Neural cell (in vitro differentiated cells): ENCODE data around the gene CELA2B. TPM values are rescaled to one million over a fixed set of nuclear protein-coding genes. Genes with fewer than 3 reads are reported as not detected.

ENCODE experiments used
- H2AFZ ChIP-seq: fragments of 200-600, 300-800 bp; sonication (generic), shearing (Covaris generic); 2 replicates; pipeline ENCODE4 v1.6.0; 2014; ENCODE audit warnings: low read depth, mild to moderate bottlenecking, antibody characterized with exemption, low read length, moderate library complexity
- H3F3A ChIP-seq: fragments of 200-600 bp; shearing (Covaris generic); 2 replicates; pipeline ENCODE4 v1.6.1; 2016; ENCODE audit warnings: mild to moderate bottlenecking, moderate library complexity, mixed read lengths, antibody characterized with exemption, low read length; ENCODE audit not compliant: insufficient read depth, poor library complexity, severe bottlenecking
- H3K27ac ChIP-seq: fragments of 200-600, 300-800 bp; sonication (generic), shearing (Covaris generic); 2 replicates; pipeline ENCODE4 v1.5.1; 2014; ENCODE audit warnings: mild to moderate bottlenecking, low read length, moderate library complexity
- H3K27me3 ChIP-seq: fragments of 300-800, 200-600 bp; sonication (generic), shearing (Covaris generic); 2 replicates; pipeline ENCODE4 v1.6.0; 2014; ENCODE audit warnings: mild to moderate bottlenecking, low read depth, low read length, moderate library complexity; ENCODE audit not compliant: insufficient read depth
- H3K36me3 ChIP-seq: fragments of 300-800, 200-600 bp; sonication (generic), shearing (Covaris generic); 2 replicates; pipeline ENCODE4 v1.5.1; 2014; ENCODE audit warnings: mild to moderate bottlenecking, antibody characterized with exemption, low read length, moderate library complexity; ENCODE audit not compliant: insufficient read depth
- H3K4me2 ChIP-seq: fragments of 300-800, 200-600 bp; sonication (generic), shearing (Covaris generic); 2 replicates; pipeline ENCODE4 v1.6.0; 2014; ENCODE audit warnings: mild to moderate bottlenecking, low read length
- H3K4me3 ChIP-seq: fragments of 300-800, 200-600 bp; sonication (generic), shearing (Covaris generic); 2 replicates; pipeline ENCODE4 v1.5.1; 2014; ENCODE audit warnings: mild to moderate bottlenecking, low read length, moderate library complexity
- H3K79me2 ChIP-seq: fragments of 200-600 bp; shearing (Covaris generic); replicated peaks from 2 replicates; pipeline ENCODE4 v1.6.0; 2014; ENCODE audit warnings: mild to moderate bottlenecking, low read length, moderate library complexity; ENCODE audit not compliant: insufficient read depth
- H3K9ac ChIP-seq: fragments of 300-800, 200-600 bp; sonication (generic), shearing (Covaris generic); 2 replicates; pipeline ENCODE4 v1.6.1; 2016; ENCODE audit warnings: mild to moderate bottlenecking, low read length, mixed read lengths
- H3K9me2 ChIP-seq: fragments of 200-600 bp; shearing (Covaris generic); 2 replicates; pipeline ENCODE4 v1.6.1; 2016; ENCODE audit warnings: mild to moderate bottlenecking, low read length, mixed read lengths; ENCODE audit not compliant: insufficient read depth
- H3K9me3 ChIP-seq: fragments of 200-600, 300-800 bp; sonication (generic), shearing (Covaris generic); 2 replicates; pipeline ENCODE4 v1.6.1; 2016; ENCODE audit warnings: mild to moderate bottlenecking, mixed run types, low read length, moderate library complexity, mixed read lengths
- H4K20me1 ChIP-seq: fragments of 200-600 bp; shearing (Covaris generic); 2 replicates; pipeline ENCODE4 v1.6.1; 2016; ENCODE audit warnings: mild to moderate bottlenecking, mixed run types; ENCODE audit not compliant: insufficient read depth
- EP300 ChIP-seq: fragments of 450-650 bp; conservative IDR thresholded peaks from 2 replicates; pipeline ENCODE4 v1.6.1; 2014; ENCODE audit warnings: antibody characterized with exemption, mild to moderate bottlenecking, moderate library complexity; ENCODE audit not compliant: poor library complexity, severe bottlenecking
- EZH2 ChIP-seq: fragments of 200-600, 300-800 bp; shearing (Covaris generic), sonication (generic); IDR thresholded peaks from 2 replicates; pipeline ENCODE4 v1.6.1; 2014; ENCODE audit warnings: antibody characterized with exemption, low read length, borderline replicate concordance, mild to moderate bottlenecking; ENCODE audit not compliant: insufficient read depth, poor library complexity, severe bottlenecking
- MXI1 ChIP-seq: fragments of 450-650 bp; conservative IDR thresholded peaks from 2 replicates; pipeline ENCODE4 v1.6.1; 2014; ENCODE audit warnings: antibody characterized with exemption, mild to moderate bottlenecking; ENCODE audit not compliant: poor library complexity, severe bottlenecking
- POLR2AphosphoS5 ChIP-seq: IDR thresholded peaks from 2 replicates; pipeline ENCODE4 v1.6.1; 2012
- RAD21 ChIP-seq: fragments of 450-650 bp; conservative IDR thresholded peaks from 2 replicates; pipeline ENCODE4 v1.6.1; 2014; ENCODE audit warnings: antibody characterized with exemption, mild to moderate bottlenecking, moderate library complexity
- SMC3 ChIP-seq: fragments of 450-650 bp; conservative IDR thresholded peaks from 2 replicates; pipeline ENCODE4 v1.6.1; 2014; ENCODE audit warnings: antibody characterized with exemption, mild to moderate bottlenecking, moderate library complexity; ENCODE audit not compliant: poor library complexity
- TAF1 ChIP-seq: IDR thresholded peaks from 2 replicates; pipeline ENCODE4 v1.6.1; 2012; ENCODE audit warnings: low read depth
- polyA plus RNA-seq: library from polyadenylated mRNA; depleted of rRNA; stranded (reverse); fragments of >200 nt; gene quantifications from 2 replicates; pipeline ENCODE4 v1.2.3, GENCODE V29; 2014
- TF ChIP-seq, protein P1 (sequence below): IDR thresholded peaks from 2 replicates; pipeline ENCODE4 v1.6.1; 2012; ENCODE audit warnings: borderline replicate concordance
- TF ChIP-seq, protein P2 (sequence below): fragments of 450-650 bp; IDR thresholded peaks from 2 replicates; pipeline ENCODE4 v1.5.1; 2014; ENCODE audit warnings: antibody characterized with exemption, mild to moderate bottlenecking, moderate library complexity; ENCODE audit not compliant: poor library complexity, severe bottlenecking

CELA2B gene
- polyA plus RNA-seq, 1 donor from 2014 or later = not detected

DNA sequence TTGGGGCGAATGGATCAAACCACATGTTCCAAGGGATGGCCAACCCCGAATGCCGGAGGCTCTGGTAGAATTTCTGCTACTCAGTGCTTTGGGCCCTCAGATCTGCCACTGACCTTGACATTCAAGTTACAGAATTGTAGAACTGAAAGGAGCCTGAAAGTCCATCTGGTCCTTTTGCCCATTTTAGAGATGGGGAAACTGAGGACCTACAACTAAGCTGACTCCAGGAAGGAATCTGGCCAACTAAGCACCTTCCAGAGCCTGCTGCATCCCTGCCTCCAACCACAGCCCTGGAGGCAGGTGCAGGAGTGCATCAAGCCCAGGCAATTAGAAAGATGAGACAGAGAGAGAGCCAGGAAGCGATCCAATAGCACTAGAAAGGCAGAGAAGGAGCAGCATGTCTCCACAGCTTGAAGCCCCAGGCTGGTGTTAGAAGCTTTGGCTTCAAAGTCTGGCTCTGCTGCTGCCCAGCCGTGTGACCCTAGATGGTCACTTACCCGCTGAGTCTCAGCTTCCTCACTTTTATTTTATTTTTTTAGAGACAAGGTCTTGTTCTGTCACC, 38.9 kb upstream of the CELA2B start:
- no peak for TF ChIP-seq EZH2
- TF ChIP-seq EP300 = no peak
- no peak for TF ChIP-seq TAF1
- no peak for TF ChIP-seq SMC3
- no peak for TF ChIP-seq MXI1
- no peak for TF ChIP-seq POLR2AphosphoS5

DNA sequence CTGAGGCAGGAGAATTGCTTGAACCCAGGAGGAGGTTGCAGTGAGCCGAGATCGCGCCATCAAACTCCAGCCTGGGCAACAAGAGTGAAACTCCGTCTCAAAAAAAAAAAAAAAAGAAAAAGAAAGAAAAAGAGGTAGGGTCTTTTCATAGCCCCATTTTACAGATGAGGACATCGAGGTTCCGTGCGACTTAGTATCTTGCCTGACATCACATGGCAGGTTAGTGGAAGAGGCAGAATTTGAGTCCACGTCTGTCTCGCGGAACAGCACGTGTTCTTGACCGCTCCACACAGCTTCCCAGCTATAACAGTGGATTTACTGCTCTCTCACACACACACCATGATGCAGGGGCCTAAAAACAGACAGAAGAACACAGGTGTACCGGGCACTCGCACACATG, 36.6 kb upstream of the CELA2B start:
- H3K79me2 ChIP-seq = no peaks in the 10 kb centered on the region
- H3K4me3 ChIP-seq = no peak overlapping the region
- no peak overlapping the region for H3K4me2 ChIP-seq
- TF ChIP-seq RAD21 = no peak
- TF ChIP-seq MXI1 = no peak
- TF ChIP-seq SMC3 = no peak
- TF ChIP-seq, protein P1, sequence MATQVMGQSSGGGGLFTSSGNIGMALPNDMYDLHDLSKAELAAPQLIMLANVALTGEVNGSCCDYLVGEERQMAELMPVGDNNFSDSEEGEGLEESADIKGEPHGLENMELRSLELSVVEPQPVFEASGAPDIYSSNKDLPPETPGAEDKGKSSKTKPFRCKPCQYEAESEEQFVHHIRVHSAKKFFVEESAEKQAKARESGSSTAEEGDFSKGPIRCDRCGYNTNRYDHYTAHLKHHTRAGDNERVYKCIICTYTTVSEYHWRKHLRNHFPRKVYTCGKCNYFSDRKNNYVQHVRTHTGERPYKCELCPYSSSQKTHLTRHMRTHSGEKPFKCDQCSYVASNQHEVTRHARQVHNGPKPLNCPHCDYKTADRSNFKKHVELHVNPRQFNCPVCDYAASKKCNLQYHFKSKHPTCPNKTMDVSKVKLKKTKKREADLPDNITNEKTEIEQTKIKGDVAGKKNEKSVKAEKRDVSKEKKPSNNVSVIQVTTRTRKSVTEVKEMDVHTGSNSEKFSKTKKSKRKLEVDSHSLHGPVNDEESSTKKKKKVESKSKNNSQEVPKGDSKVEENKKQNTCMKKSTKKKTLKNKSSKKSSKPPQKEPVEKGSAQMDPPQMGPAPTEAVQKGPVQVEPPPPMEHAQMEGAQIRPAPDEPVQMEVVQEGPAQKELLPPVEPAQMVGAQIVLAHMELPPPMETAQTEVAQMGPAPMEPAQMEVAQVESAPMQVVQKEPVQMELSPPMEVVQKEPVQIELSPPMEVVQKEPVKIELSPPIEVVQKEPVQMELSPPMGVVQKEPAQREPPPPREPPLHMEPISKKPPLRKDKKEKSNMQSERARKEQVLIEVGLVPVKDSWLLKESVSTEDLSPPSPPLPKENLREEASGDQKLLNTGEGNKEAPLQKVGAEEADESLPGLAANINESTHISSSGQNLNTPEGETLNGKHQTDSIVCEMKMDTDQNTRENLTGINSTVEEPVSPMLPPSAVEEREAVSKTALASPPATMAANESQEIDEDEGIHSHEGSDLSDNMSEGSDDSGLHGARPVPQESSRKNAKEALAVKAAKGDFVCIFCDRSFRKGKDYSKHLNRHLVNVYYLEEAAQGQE = no peak
- no peak for TF ChIP-seq EZH2
- H3K9ac ChIP-seq = no peak overlapping the region
- H3K27ac ChIP-seq = no peak overlapping the region
- H2AFZ ChIP-seq = no peak overlapping the region
- no peaks in the 10 kb centered on the region for H3K9me2 ChIP-seq
- H3K9me3 ChIP-seq = no peaks in the 10 kb centered on the region
- H3F3A ChIP-seq = no peaks in the 10 kb centered on the region
- no peaks in the 10 kb centered on the region for H3K36me3 ChIP-seq
- H3K27me3 ChIP-seq = no peaks in the 10 kb centered on the region
- no peaks in the 10 kb centered on the region for H4K20me1 ChIP-seq

More for the DNA sequence above, 38.9 kb upstream of the CELA2B start:
- Histone ChIP-seq H3K36me3 (no peaks in the 10 kb centered on the region), H3K79me2 (no peaks in the 10 kb centered on the region), H3K9me3 (no peaks in the 10 kb centered on the region), H2AFZ (no peak overlapping the region), H3K4me2 (no peak overlapping the region), H3K4me3 (no peak overlapping the region), H3F3A (no peaks in the 10 kb centered on the region), H3K27ac (no peak overlapping the region), H3K9me2 (no peaks in the 10 kb centered on the region), H4K20me1 (no peaks in the 10 kb centered on the region), H3K9ac (no peak overlapping the region), H3K27me3 (no peaks in the 10 kb centered on the region)

GRCh38 chr1:15440357-15440756, 35.5 kb upstream of the CELA2B start:
- H3K9me3 ChIP-seq = no peaks in the 10 kb centered on the region
- no peak overlapping the region for H3K9ac ChIP-seq
- no peaks in the 10 kb centered on the region for H4K20me1 ChIP-seq
- no peak overlapping the region for H2AFZ ChIP-seq
- H3K79me2 ChIP-seq = no peaks in the 10 kb centered on the region
- no peak overlapping the region for H3K27ac ChIP-seq
- no peaks in the 10 kb centered on the region for H3K9me2 ChIP-seq
- H3F3A ChIP-seq = no peaks in the 10 kb centered on the region
- no peak overlapping the region for H3K4me3 ChIP-seq
- H3K4me2 ChIP-seq = no peak overlapping the region
- TF ChIP-seq, protein P2, sequence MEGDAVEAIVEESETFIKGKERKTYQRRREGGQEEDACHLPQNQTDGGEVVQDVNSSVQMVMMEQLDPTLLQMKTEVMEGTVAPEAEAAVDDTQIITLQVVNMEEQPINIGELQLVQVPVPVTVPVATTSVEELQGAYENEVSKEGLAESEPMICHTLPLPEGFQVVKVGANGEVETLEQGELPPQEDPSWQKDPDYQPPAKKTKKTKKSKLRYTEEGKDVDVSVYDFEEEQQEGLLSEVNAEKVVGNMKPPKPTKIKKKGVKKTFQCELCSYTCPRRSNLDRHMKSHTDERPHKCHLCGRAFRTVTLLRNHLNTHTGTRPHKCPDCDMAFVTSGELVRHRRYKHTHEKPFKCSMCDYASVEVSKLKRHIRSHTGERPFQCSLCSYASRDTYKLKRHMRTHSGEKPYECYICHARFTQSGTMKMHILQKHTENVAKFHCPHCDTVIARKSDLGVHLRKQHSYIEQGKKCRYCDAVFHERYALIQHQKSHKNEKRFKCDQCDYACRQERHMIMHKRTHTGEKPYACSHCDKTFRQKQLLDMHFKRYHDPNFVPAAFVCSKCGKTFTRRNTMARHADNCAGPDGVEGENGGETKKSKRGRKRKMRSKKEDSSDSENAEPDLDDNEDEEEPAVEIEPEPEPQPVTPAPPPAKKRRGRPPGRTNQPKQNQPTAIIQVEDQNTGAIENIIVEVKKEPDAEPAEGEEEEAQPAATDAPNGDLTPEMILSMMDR = no peak
- TF ChIP-seq, protein P1 = no peak
- TF ChIP-seq EZH2 (no peak), SMC3 (no peak), EP300 (no peak), MXI1 (no peak), RAD21 (no peak), TAF1 (no peak), POLR2AphosphoS5 (no peak)
- no peaks in the 10 kb centered on the region for H3K36me3 ChIP-seq
- no peaks in the 10 kb centered on the region for H3K27me3 ChIP-seq
